Measurements from ENCODE around the gene DERL3.

DERL3 gene

GRCh38 chr22:23845265-23846080, 6.7 kb upstream of the DERL3 start:
- Histone ChIP-seq H3K4me3 (ENCODE audit: low read length) (no peak overlapping the region), H3K27ac (ENCODE audit: low read length) (no peak overlapping the region), H3K9ac (ENCODE audit: low read depth, low read length) (no peak overlapping the region), H3K9me3 (ENCODE audit: insufficient read depth, low read depth, low read length) (no peaks in the 10 kb centered on the region), H3K4me1 (ENCODE audit: insufficient read depth, low read length) (peaks cover 10% of the 10 kb centered on the region; the same call in 1 of the 2 replicates), H3K27me3 (ENCODE audit: insufficient read depth, low read length) (peaks cover 22% of the 10 kb centered on the region), H3K36me3 (ENCODE audit: insufficient read depth, low read depth, low read length) (no peaks in the 10 kb centered on the region)

GRCh38 chr22:23844739-23845202, 6.0 kb upstream of the DERL3 start:
- Histone ChIP-seq H3K9me3 (ENCODE audit: insufficient read depth, low read depth, low read length) (no peaks in the 10 kb centered on the region), H3K4me3 (ENCODE audit: low read length) (no peak overlapping the region), H3K27ac (ENCODE audit: low read length) (no peak overlapping the region), H3K27me3 (ENCODE audit: insufficient read depth, low read length) (peaks cover 24% of the 10 kb centered on the region), H3K36me3 (ENCODE audit: insufficient read depth, low read depth, low read length) (no peaks in the 10 kb centered on the region), H3K4me1 (ENCODE audit: insufficient read depth, low read length) (peaks cover 10% of the 10 kb centered on the region; the same call in 1 of the 2 replicates), H3K9ac (ENCODE audit: low read depth, low read length) (no peak overlapping the region)

- Histone ChIP-seq H3K4me3 (ENCODE audit: low read length) (no peak overlapping the region), H3K9ac (ENCODE audit: low read depth, low read length) (no peak overlapping the region), H3K27me3 (ENCODE audit: insufficient read depth, low read length) (peaks cover 20% of the 10 kb centered on the region), H3K9me3 (ENCODE audit: insufficient read depth, low read depth, low read length) (no peaks in the 10 kb centered on the region), H3K36me3 (ENCODE audit: insufficient read depth, low read depth, low read length) (no peaks in the 10 kb centered on the region), H3K27ac (ENCODE audit: low read length) (no peak overlapping the region), H3K4me1 (ENCODE audit: insufficient read depth, low read length) (peaks cover under 1% of the 10 kb centered on the region; the same call in 1 of the 2 replicates)
Observed at GRCh38 chr22:23842599-23842998, 3.8 kb upstream of the DERL3 start.

- no peak overlapping the region for H3K9ac ChIP-seq (ENCODE audit: low read depth, low read length)
- H3K4me3 ChIP-seq (ENCODE audit: low read length), result no peak overlapping the region
- no peak overlapping the region for H3K27ac ChIP-seq (ENCODE audit: low read length)
- H3K36me3 ChIP-seq (ENCODE audit: insufficient read depth, low read depth, low read length), result no peaks in the 10 kb centered on the region
- no peaks in the 10 kb centered on the region for H3K4me1 ChIP-seq (ENCODE audit: insufficient read depth, low read length)
- no peaks in the 10 kb centered on the region for H3K9me3 ChIP-seq (ENCODE audit: insufficient read depth, low read depth, low read length)
- H3K27me3 ChIP-seq (ENCODE audit: insufficient read depth, low read length), result peaks cover 20% of the 10 kb centered on the region
Observed at GRCh38 chr22:23841736-23842445, 3.1 kb upstream of the DERL3 start.

GRCh38 chr22:23841292-23841691, 2.5 kb upstream of the DERL3 start:
- H3K27ac ChIP-seq (ENCODE audit: low read length), result no peak overlapping the region
- no peak overlapping the region for H3K4me3 ChIP-seq (ENCODE audit: low read length)
- H3K4me1 ChIP-seq (ENCODE audit: insufficient read depth, low read length), result no peaks in the 10 kb centered on the region
- H3K36me3 ChIP-seq (ENCODE audit: insufficient read depth, low read depth, low read length), result peaks cover 2% of the 10 kb centered on the region
- no peaks in the 10 kb centered on the region for H3K9me3 ChIP-seq (ENCODE audit: insufficient read depth, low read depth, low read length)
- H3K27me3 ChIP-seq (ENCODE audit: insufficient read depth, low read length), result peaks cover 20% of the 10 kb centered on the region
- no peak overlapping the region for H3K9ac ChIP-seq (ENCODE audit: low read depth, low read length)

GRCh38 chr22:23840026-23840425, 1.2 kb upstream of the DERL3 start:
- Histone ChIP-seq H3K27ac (ENCODE audit: low read length) (no peak overlapping the region), H3K9me3 (ENCODE audit: insufficient read depth, low read depth, low read length) (no peaks in the 10 kb centered on the region), H3K4me3 (ENCODE audit: low read length) (no peak overlapping the region), H3K9ac (ENCODE audit: low read depth, low read length) (no peak overlapping the region), H3K27me3 (ENCODE audit: insufficient read depth, low read length) (peaks cover 20% of the 10 kb centered on the region), H3K4me1 (ENCODE audit: insufficient read depth, low read length) (no peaks in the 10 kb centered on the region), H3K36me3 (ENCODE audit: insufficient read depth, low read depth, low read length) (peaks cover 14% of the 10 kb centered on the region)

GRCh38 chr22:23837911-23838680, 710 bp downstream of the DERL3 start:
- Histone ChIP-seq H3K9me3 (ENCODE audit: insufficient read depth, low read depth, low read length) (no peaks in the 10 kb centered on the region), H3K27ac (ENCODE audit: low read length) (no peak overlapping the region), H3K4me1 (ENCODE audit: insufficient read depth, low read length) (no peaks in the 10 kb centered on the region), H3K27me3 (ENCODE audit: insufficient read depth, low read length) (peaks cover 20% of the 10 kb centered on the region), H3K4me3 (ENCODE audit: low read length) (peak overlapping the region; percentile 77; the same call in 1 of the 2 replicates), H3K9ac (ENCODE audit: low read depth, low read length) (peak overlapping the region; percentile 54; the same call in 1 of the 2 replicates), H3K36me3 (ENCODE audit: insufficient read depth, low read depth, low read length) (peaks cover 32% of the 10 kb centered on the region)

GRCh38 chr22:23837496-23837859, 1.3 kb downstream of the DERL3 start:
- no peak overlapping the region for H3K27ac ChIP-seq (ENCODE audit: low read length)
- no peak overlapping the region; the same call in 1 of the 2 replicates for H3K9ac ChIP-seq (ENCODE audit: low read depth, low read length)
- H3K4me1 ChIP-seq (ENCODE audit: insufficient read depth, low read length), result no peaks in the 10 kb centered on the region
- H3K27me3 ChIP-seq (ENCODE audit: insufficient read depth, low read length), result peaks cover 20% of the 10 kb centered on the region
- H3K4me3 ChIP-seq (ENCODE audit: low read length), result peak overlapping the region; percentile 77; the same call in 1 of the 2 replicates
- no peaks in the 10 kb centered on the region for H3K9me3 ChIP-seq (ENCODE audit: insufficient read depth, low read depth, low read length)
- peaks cover 37% of the 10 kb centered on the region for H3K36me3 ChIP-seq (ENCODE audit: insufficient read depth, low read depth, low read length)

GRCh38 chr22:23836692-23837495, 1.9 kb downstream of the DERL3 start:
- peaks cover 37% of the 10 kb centered on the region for H3K36me3 ChIP-seq (ENCODE audit: insufficient read depth, low read depth, low read length)
- H3K27me3 ChIP-seq (ENCODE audit: insufficient read depth, low read length), result peaks cover 20% of the 10 kb centered on the region
- H3K9me3 ChIP-seq (ENCODE audit: insufficient read depth, low read depth, low read length), result no peaks in the 10 kb centered on the region
- no peak overlapping the region for H3K4me3 ChIP-seq (ENCODE audit: low read length)
- no peak overlapping the region for H3K27ac ChIP-seq (ENCODE audit: low read length)
- no peaks in the 10 kb centered on the region for H3K4me1 ChIP-seq (ENCODE audit: insufficient read depth, low read length)
- no peak overlapping the region for H3K9ac ChIP-seq (ENCODE audit: low read depth, low read length)

GRCh38 chr22:23836281-23836680, 2.5 kb downstream of the DERL3 start:
- no peak overlapping the region for H3K9ac ChIP-seq (ENCODE audit: low read depth, low read length)
- no peak overlapping the region for H3K27ac ChIP-seq (ENCODE audit: low read length)
- peaks cover 14% of the 10 kb centered on the region for H3K27me3 ChIP-seq (ENCODE audit: insufficient read depth, low read length)
- H3K36me3 ChIP-seq (ENCODE audit: insufficient read depth, low read depth, low read length), result peaks cover 41% of the 10 kb centered on the region
- no peaks in the 10 kb centered on the region for H3K9me3 ChIP-seq (ENCODE audit: insufficient read depth, low read depth, low read length)
- no peaks in the 10 kb centered on the region for H3K4me1 ChIP-seq (ENCODE audit: insufficient read depth, low read length)
- no peak overlapping the region for H3K4me3 ChIP-seq (ENCODE audit: low read length)
